ENCODE data around the gene MED13L.
A peak's percentile ranks its signal among the peaks of the same experiment; 100 is the strongest.
"Not testable (repeated sequence)": the region's sequence is repeated elsewhere in the genome, so short reads cannot be mapped to it uniquely, and the experiment has no call there.

Gene MED13L

GRCh38 chr12:116059904-116060303 is 217.6 kb downstream of the MED13L start:
- no peak for DNase-seq (ENCODE audit: low read depth, low spot score)

- DNase-seq (ENCODE audit: low read depth, low spot score), result no peak
Observed at GRCh38 chr12:116058574-116058973, 218.9 kb downstream of the MED13L start.

GRCh38 chr12:116057356-116057755 is 220.1 kb downstream of the MED13L start:
- no peak for DNase-seq (ENCODE audit: low read depth, low spot score)

GRCh38 chr12:116055895-116056607 is 221.4 kb downstream of the MED13L start:
- DNase-seq (ENCODE audit: low read depth, low spot score), result no peak

GRCh38 chr12:116054280-116054679 is 223.2 kb downstream of the MED13L start:
- no peak for DNase-seq (ENCODE audit: low read depth, low spot score)

GRCh38 chr12:116053479-116054200 is 223.9 kb downstream of the MED13L start:
- DNase-seq (ENCODE audit: low read depth, low spot score), result peak; percentile 77

- no peak for DNase-seq (ENCODE audit: low read depth, low spot score)
Observed at GRCh38 chr12:116050275-116050674, 227.2 kb downstream of the MED13L start.

GRCh38 chr12:116048879-116049278 is 228.6 kb downstream of the MED13L start:
- no peak for DNase-seq (ENCODE audit: low read depth, low spot score)

- DNase-seq (ENCODE audit: low read depth, low spot score), result no peak
Observed at GRCh38 chr12:116046039-116046438, 231.5 kb downstream of the MED13L start.

GRCh38 chr12:116045150-116045549 is 232.3 kb downstream of the MED13L start:
- DNase-seq (ENCODE audit: low read depth, low spot score), result no peak

GRCh38 chr12:116043659-116044535 is 233.6 kb downstream of the MED13L start:
- DNase-seq (ENCODE audit: low read depth, low spot score), result peak; percentile 78

- DNase-seq (ENCODE audit: low read depth, low spot score), result peak; percentile 42
Observed at GRCh38 chr12:116040402-116040801, 237.1 kb downstream of the MED13L start.

- DNase-seq (ENCODE audit: low read depth, low spot score), result peak; percentile 29
Observed at GRCh38 chr12:116039081-116039480, 238.4 kb downstream of the MED13L start.

GRCh38 chr12:116037941-116038837 is 239.3 kb downstream of the MED13L start:
- peak; percentile 35 for DNase-seq (ENCODE audit: low read depth, low spot score)

GRCh38 chr12:116033765-116034164 is 243.7 kb downstream of the MED13L start:
- no peak for DNase-seq (ENCODE audit: low read depth, low spot score)

GRCh38 chr12:116031624-116032023 is 245.9 kb downstream of the MED13L start:
- not testable (repeated sequence) for DNase-seq (ENCODE audit: low read depth, low spot score)

GRCh38 chr12:116028619-116029018 is 248.9 kb downstream of the MED13L start:
- DNase-seq (ENCODE audit: low read depth, low spot score), result no peak

GRCh38 chr12:116027551-116027821 is 250.0 kb downstream of the MED13L start:
- no peak for DNase-seq (ENCODE audit: low read depth, low spot score)

GRCh38 chr12:116026768-116027550 is 250.5 kb downstream of the MED13L start:
- DNase-seq (ENCODE audit: low read depth, low spot score), result peak; percentile 11

- DNase-seq (ENCODE audit: low read depth, low spot score), result no peak
Observed at GRCh38 chr12:116026346-116026745, 251.1 kb downstream of the MED13L start.

- no peak for DNase-seq (ENCODE audit: low read depth, low spot score)
Observed at GRCh38 chr12:116024769-116025168, 252.7 kb downstream of the MED13L start.
